ENCODE results near the gene MRPL51. TPM values are rescaled to one million over a fixed set of nuclear protein-coding genes. Genes with fewer than 3 reads are reported as not detected.
A peak's percentile ranks its signal among the peaks of the same experiment; 100 is the strongest.

The MRPL51 gene
- total RNA-seq, 1 donor from 2014 or later = 170 TPM

DNA sequence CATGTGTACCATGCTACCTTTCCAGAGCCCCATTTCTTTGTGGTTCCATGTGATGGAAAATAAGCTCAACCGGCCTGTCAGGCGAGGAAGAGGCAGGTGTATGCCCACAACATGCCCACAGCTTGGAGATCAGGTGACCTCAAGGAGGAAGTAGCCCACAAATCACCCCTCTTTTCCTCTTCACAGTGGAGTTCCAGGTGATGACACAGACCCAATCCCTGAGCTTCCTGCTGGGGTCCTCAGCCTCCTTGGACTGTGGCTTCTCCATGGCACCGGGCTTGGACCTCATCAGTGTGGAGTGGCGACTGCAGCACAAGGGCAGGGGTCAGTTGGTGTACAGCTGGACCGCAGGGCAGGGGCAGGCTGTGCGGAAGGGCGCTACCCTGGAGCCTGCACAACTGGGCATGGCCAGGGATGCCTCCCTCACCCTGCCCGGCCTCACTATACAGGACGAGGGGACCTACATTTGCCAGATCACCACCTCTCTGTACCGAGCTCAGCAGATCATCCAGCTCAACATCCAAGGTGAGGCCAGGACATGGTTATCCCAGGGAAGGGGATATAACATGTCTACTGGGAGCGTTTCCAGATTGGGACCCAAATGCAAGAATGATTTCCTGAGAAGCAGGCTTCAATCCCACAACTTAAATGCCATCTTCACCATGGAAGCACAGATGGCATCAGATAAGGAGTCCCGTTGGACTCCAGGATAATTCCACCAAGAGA, 35.7 kb downstream of the MRPL51 start:
- H3K27me3 Mint-ChIP-seq (ENCODE audit: low read depth) = no peaks in the 10 kb centered on the region
- TF ChIP-seq, protein P1, sequence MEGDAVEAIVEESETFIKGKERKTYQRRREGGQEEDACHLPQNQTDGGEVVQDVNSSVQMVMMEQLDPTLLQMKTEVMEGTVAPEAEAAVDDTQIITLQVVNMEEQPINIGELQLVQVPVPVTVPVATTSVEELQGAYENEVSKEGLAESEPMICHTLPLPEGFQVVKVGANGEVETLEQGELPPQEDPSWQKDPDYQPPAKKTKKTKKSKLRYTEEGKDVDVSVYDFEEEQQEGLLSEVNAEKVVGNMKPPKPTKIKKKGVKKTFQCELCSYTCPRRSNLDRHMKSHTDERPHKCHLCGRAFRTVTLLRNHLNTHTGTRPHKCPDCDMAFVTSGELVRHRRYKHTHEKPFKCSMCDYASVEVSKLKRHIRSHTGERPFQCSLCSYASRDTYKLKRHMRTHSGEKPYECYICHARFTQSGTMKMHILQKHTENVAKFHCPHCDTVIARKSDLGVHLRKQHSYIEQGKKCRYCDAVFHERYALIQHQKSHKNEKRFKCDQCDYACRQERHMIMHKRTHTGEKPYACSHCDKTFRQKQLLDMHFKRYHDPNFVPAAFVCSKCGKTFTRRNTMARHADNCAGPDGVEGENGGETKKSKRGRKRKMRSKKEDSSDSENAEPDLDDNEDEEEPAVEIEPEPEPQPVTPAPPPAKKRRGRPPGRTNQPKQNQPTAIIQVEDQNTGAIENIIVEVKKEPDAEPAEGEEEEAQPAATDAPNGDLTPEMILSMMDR (IDR thresholded peaks at IDR 0.05) = no peak
- H3K27ac Mint-ChIP-seq (ENCODE audit: unreplicated experiment) = no peak overlapping the region
- DNase-seq (ENCODE audit: low spot score) = no peak
- H3K36me3 Mint-ChIP-seq (ENCODE audit: low read depth) = peaks cover 27% of the 10 kb centered on the region
- H3K4me3 Mint-ChIP-seq (ENCODE audit: unreplicated experiment) = no peak overlapping the region
- H3K4me1 Mint-ChIP-seq (ENCODE audit: low read depth) = peaks cover 5% of the 10 kb centered on the region
- no peaks in the 10 kb centered on the region for H3K9me3 Mint-ChIP-seq (ENCODE audit: low read depth)

GRCh38 chr12:6452944-6453630, 40.0 kb downstream of the MRPL51 start:
- Mint-ChIP-seq H3K36me3 (ENCODE audit: low read depth) (peaks cover 7% of the 10 kb centered on the region), H3K9me3 (ENCODE audit: low read depth) (no peaks in the 10 kb centered on the region), H3K4me1 (ENCODE audit: low read depth) (peaks cover 29% of the 10 kb centered on the region), H3K27ac (ENCODE audit: unreplicated experiment) (no peak overlapping the region), H3K4me3 (ENCODE audit: unreplicated experiment) (no peak overlapping the region), H3K27me3 (ENCODE audit: low read depth) (no peaks in the 10 kb centered on the region)
- TF ChIP-seq, protein P1 (IDR thresholded peaks at IDR 0.05) = no peak
- no peak for DNase-seq (ENCODE audit: low spot score)

DNA sequence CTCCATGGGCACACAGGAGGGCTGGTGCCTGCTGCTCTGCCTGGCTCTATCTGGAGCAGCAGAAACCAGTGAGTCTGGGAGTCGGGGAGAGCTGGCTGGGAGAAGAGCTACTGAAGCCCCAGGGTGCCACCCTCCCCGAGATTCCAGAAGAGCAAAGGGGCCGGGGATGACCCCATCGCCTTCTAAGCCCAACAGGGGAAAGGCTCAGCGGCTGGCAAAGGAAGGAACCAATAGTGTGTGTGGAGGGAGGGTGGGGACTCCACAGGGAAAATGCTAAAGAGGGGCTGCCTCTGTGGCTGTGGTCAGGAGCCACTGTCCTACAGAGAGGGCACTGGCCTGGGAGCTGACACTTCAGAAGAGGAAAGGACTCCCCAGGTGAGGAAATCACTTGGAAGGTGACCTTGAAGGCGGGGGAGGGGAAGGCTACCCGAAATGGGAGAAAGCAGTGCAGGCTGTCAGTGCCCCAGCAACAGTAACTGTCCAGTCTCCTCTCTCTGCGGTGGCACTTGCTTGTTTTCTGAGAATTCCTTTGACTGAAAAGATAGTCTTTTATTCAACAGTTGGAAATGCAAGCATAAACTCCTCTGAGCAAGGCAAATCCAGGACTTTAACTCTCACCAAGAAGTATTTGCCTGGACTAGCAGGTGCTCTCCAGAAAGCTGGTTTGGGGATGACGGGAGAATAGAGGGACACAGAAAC, 40.7 kb downstream of the MRPL51 start:
- no peak for DNase-seq (ENCODE audit: low spot score)
- H3K9me3 Mint-ChIP-seq (ENCODE audit: low read depth) = no peaks in the 10 kb centered on the region
- peak overlapping the region; percentile 78 for H3K4me3 Mint-ChIP-seq (ENCODE audit: unreplicated experiment)

DNA sequence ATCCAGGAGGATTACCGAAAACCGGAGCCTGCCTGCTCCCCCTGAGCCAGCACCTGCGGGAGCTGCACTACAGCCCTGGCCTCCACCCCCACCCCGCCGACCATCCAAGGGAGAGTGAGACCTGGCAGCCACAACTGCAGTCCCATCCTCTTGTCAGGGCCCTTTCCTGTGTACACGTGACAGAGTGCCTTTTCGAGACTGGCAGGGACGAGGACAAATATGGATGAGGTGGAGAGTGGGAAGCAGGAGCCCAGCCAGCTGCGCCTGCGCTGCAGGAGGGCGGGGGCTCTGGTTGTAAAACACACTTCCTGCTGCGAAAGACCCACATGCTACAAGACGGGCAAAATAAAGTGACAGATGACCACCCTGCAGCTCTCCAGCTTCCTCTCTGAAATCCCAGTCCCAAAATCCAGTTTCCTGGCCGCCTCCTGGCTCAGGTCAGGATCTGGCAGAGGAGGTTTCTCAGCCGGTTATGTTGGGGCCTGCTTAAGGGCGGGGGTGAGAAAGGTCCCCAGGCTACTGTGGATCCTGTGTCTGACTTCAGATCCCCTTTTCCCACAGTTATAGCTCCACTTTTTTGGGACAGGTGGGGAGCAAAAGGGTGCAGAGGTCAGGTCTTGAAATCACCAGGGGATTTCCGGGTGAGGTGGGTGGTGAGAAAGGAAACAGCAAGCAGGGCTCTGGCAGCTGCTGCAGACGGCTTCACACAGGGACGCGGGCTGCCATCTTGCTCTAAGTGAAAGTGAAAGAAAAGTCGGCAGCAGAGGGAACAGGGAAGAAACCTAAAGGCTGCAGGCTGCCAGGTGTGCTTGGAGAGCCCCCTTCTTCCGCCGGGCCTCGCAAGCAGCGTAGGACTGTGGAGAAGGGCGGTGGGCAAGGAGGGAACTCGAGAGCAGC, 41.5 kb downstream of the MRPL51 start, which contains the start of gene TAPBPL:
TSS of gene TAPBPL (plus strand) at position 695 of the 897 bp plus-strand sequence. CDS start 207 bp downstream, outside the sequence.
- no peak for DNase-seq (ENCODE audit: low spot score)
- H3K27me3 Mint-ChIP-seq (ENCODE audit: low read depth) = no peaks in the 10 kb centered on the region

More for the DNA sequence above, 40.7 kb downstream of the MRPL51 start:
- Mint-ChIP-seq H3K27ac (ENCODE audit: unreplicated experiment) (peak overlapping the region; percentile 94), H3K27me3 (ENCODE audit: low read depth) (no peaks in the 10 kb centered on the region), H3K36me3 (ENCODE audit: low read depth) (peaks cover 9% of the 10 kb centered on the region), H3K4me1 (ENCODE audit: low read depth) (peaks cover 29% of the 10 kb centered on the region)
- TF ChIP-seq, protein P1 (IDR thresholded peaks at IDR 0.05) = no peak

More for the DNA sequence above, 41.5 kb downstream of the MRPL51 start, which contains the start of gene TAPBPL:
- TF ChIP-seq, protein P1 (IDR thresholded peaks at IDR 0.05) = no peak
- no peaks in the 10 kb centered on the region for H3K9me3 Mint-ChIP-seq (ENCODE audit: low read depth)
- peak within 1 kb of the TSS; percentile 78 for H3K4me3 Mint-ChIP-seq (ENCODE audit: unreplicated experiment)
- peak within 1 kb of the TSS; percentile 94 for H3K27ac Mint-ChIP-seq (ENCODE audit: unreplicated experiment)
- peaks cover 6% of the 10 kb centered on the region for H3K36me3 Mint-ChIP-seq (ENCODE audit: low read depth)
- peaks cover 29% of the 10 kb centered on the region for H3K4me1 Mint-ChIP-seq (ENCODE audit: low read depth)

Measured in chondrocyte (in vitro differentiated cells).